SH-SY5Y (cell line): Measurements from ENCODE around the gene TTBK1.

Experiments used
- GATA2 ChIP-seq: IDR thresholded peaks from 2 replicates; pipeline ENCODE4 v1.6.1; 2011; ENCODE audit warnings: mild to moderate bottlenecking, low read depth, low read length
- GATA3 ChIP-seq: IDR thresholded peaks from 2 replicates; pipeline ENCODE4 v1.6.1; 2011; ENCODE audit warnings: low read depth, mild to moderate bottlenecking, low read length, moderate library complexity

DNA sequence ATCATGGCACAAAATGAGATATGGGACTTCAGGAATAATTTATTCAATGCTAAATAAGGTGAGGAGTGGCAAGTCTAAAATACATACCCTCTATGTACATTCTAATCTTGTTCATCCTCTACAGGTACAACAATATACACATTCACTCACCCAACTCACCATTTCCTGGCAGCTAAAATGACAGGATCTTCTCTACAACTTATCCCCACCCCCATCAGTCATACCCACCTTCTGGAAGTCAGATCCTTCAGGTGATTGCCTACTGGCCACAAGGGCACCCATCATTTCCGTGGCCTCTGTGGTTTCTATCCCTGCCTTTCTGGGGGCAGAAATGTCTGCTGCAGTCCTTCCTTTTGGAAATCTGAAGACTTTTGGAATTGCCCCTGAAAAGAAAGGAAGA, 88.2 kb downstream of the TTBK1 start:
- TF ChIP-seq GATA2 (no peak), GATA3 (no peak)
